NB4 (cell line): ENCODE measurements around the gene GALNT10.

Experiments used
- CTCF ChIP-seq: IDR thresholded peaks from one replicate; pipeline ENCODE4 v1.5.1; 2012; ENCODE audit warnings: low read depth, low read length
- MAX ChIP-seq: IDR thresholded peaks from 2 replicates; pipeline ENCODE4 v1.6.1; 2011; ENCODE audit warnings: low read depth, low read length
- MYC ChIP-seq: IDR thresholded peaks from 2 replicates; pipeline ENCODE4 v1.6.1; 2011; ENCODE audit warnings: low read depth, low read length
- POLR2A ChIP-seq: IDR thresholded peaks from 2 replicates; pipeline ENCODE4 v1.6.1; 2011; ENCODE audit warnings: mild to moderate bottlenecking; ENCODE audit not compliant: insufficient read length; ENCODE audit errors: extremely low read depth

DNA sequence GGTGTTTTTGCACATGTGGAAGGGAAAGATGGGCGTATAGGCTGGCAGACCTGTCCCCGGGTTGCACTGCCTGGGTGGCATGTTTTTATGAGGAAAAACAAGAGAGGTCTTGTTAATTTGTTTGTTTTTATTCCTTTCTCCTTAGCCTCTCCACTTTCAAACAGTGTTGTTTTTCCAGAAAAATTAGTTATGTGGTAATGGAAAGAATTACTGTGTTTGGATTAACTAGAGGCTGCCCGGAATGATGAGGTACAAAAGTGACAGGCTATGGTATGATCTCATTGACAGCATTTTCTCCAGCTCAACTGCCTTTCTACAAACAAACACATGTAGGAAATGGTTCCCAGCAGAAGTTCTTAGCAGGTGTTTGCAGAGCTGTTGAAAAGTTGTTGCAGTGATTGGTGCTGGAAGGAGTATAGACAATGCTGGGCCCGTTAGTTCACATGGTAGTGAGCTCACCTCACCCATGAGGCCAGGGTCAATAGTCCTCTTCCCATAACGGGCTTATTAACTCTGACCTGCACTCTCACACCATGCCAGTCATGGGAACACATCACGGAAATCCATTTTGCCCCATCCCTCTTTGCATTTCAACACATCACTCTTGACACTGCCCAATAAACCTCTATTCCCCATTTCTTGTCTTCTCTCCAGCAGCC, 144.0 kb downstream of the GALNT10 start:
- TF ChIP-seq CTCF (no peak), POLR2A (no peak), MAX (no peak), MYC (no peak)
